OCI-LY7 (cell line): ENCODE results near the gene PRIMPOL. TPM values are rescaled to one million over a fixed set of nuclear protein-coding genes. Genes with fewer than 3 reads are reported as not detected.

Experiments used
- BruUV-seq: library from RNA; stranded (reverse); fragments of 400-500 nt; replicated peaks from 2 replicates; lab custom pipeline; 2021; lab: Mats Ljungman, UMichigan
- CTCF ChIA-PET: fragments of 300-600 bp; sonication (Branson Sonifier 250); formaldehyde crosslinking; loops from one replicate; lab custom pipeline; 2022; ENCODE audit warnings: antibody characterized with exemption; ENCODE audit not compliant: unreplicated experiment; lab: Charles Lee
- POLR2A ChIA-PET: fragments of 300-600 bp; sonication (Branson Sonifier 250); formaldehyde crosslinking; loops from one replicate; lab custom pipeline; 2022; ENCODE audit warnings: antibody characterized with exemption; lab: Charles Lee
- DNase-seq: peaks from one replicate; pipeline ENCODE4 v3.0.0-alpha.2; 2015; ENCODE audit warnings: low spot score
- H2AFZ ChIP-seq: fragments of 200-600 bp; sonication (generic), shearing (Covaris generic); 2 replicates; pipeline ENCODE4 v1.6.1; 2014; ENCODE audit warnings: mild to moderate bottlenecking, antibody characterized with exemption, low read length, moderate library complexity
- H3K27ac ChIP-seq: fragments of 200-600 bp; sonication (generic); 2 replicates; pipeline ENCODE4 v1.5.1; 2014; ENCODE audit warnings: mixed run types, low read depth, mild to moderate bottlenecking, moderate library complexity, low read length, inconsistent platforms; ENCODE audit not compliant: poor library complexity, severe bottlenecking
- H3K36me3 ChIP-seq: fragments of 200-600 bp; sonication (generic); 2 replicates; pipeline ENCODE4 v1.6.1; 2014; ENCODE audit warnings: mild to moderate bottlenecking, antibody characterized with exemption, low read length, moderate library complexity, mixed read lengths; ENCODE audit not compliant: insufficient read depth
- H3K4me1 ChIP-seq: fragments of 200-600 bp; sonication (generic); 2 replicates; pipeline ENCODE4 v1.5.1; 2014; ENCODE audit warnings: mild to moderate bottlenecking, low read length; ENCODE audit not compliant: insufficient read depth, poor library complexity, severe bottlenecking
- H3K4me2 ChIP-seq: fragments of 200-600 bp; sonication (generic); 2 replicates; pipeline ENCODE4 v1.6.1; 2014; ENCODE audit warnings: mild to moderate bottlenecking, low read length
- H3K4me3 ChIP-seq: fragments of 200-600 bp; sonication (generic); 2 replicates; pipeline ENCODE4 v1.5.1; 2014; ENCODE audit warnings: mild to moderate bottlenecking, low read depth, low read length; ENCODE audit not compliant: poor library complexity, severe bottlenecking
- H3K79me2 ChIP-seq: fragments of 200-600 bp; sonication (generic); 2 replicates; pipeline ENCODE4 v1.6.1; 2016; ENCODE audit warnings: low read depth, mild to moderate bottlenecking, low read length, moderate library complexity, mixed read lengths; ENCODE audit not compliant: insufficient read depth
- H3K9me2 ChIP-seq: fragments of 200-600 bp; sonication (generic); 2 replicates; pipeline ENCODE4 v1.6.1; 2016; ENCODE audit warnings: mild to moderate bottlenecking, low read length, mixed read lengths; ENCODE audit not compliant: insufficient read depth
- H3K9me3 ChIP-seq: fragments of 200-600 bp; sonication (generic); 2 replicates; pipeline ENCODE4 v1.6.1; 2014; ENCODE audit warnings: mild to moderate bottlenecking, mixed run types, low read length, mixed read lengths
- H4K20me1 ChIP-seq: fragments of 200-600 bp; sonication (generic); 2 replicates; pipeline ENCODE4 v1.6.1; 2014; ENCODE audit warnings: mild to moderate bottlenecking, antibody characterized with exemption, low read length, moderate library complexity, mixed read lengths; ENCODE audit not compliant: insufficient read depth
- EZH2phosphoT487 ChIP-seq: fragments of 200-600 bp; sonication (generic); IDR thresholded peaks from 2 replicates; pipeline ENCODE4 v1.6.1; 2018; ENCODE audit warnings: low read depth, borderline replicate concordance, mild to moderate bottlenecking, mixed run types, antibody characterized with exemption, low read length, moderate library complexity, mixed read lengths
- intact Hi-C: fragments of 100-400 bp; cut with micrococcal nuclease; formaldehyde crosslinking; loops from one replicate; pipeline ENCODE4 v1.10.0; 2022; ENCODE audit not compliant: unreplicated experiment
- total RNA-seq, 2 experiments: library from RNA; depleted of rRNA in 1 of 2; stranded (reverse); fragments of >200 nt in 1 of 2; shearing (Covaris generic) in 1 of 2; gene quantifications; 2 replicates each; pipeline ENCODE4 v1.2.3, GENCODE V29; 2014 to 2022
- TF ChIP-seq, protein P1 (sequence below): fragments of 200-600 bp; sonication (generic); conservative IDR thresholded peaks from 2 replicates; pipeline ENCODE4 v1.5.1; 2014; ENCODE audit warnings: mild to moderate bottlenecking, antibody characterized with exemption, low read length, moderate library complexity, mixed read lengths

Gene PRIMPOL
- total RNA-seq, 2 experiments from 2014 or later: 8.8 to 23.4 TPM

- no peak overlapping the region for H3K4me3 ChIP-seq
- intact Hi-C loops: no loop called here
- H3K27ac ChIP-seq: no peak overlapping the region
- TF ChIP-seq, protein P1, sequence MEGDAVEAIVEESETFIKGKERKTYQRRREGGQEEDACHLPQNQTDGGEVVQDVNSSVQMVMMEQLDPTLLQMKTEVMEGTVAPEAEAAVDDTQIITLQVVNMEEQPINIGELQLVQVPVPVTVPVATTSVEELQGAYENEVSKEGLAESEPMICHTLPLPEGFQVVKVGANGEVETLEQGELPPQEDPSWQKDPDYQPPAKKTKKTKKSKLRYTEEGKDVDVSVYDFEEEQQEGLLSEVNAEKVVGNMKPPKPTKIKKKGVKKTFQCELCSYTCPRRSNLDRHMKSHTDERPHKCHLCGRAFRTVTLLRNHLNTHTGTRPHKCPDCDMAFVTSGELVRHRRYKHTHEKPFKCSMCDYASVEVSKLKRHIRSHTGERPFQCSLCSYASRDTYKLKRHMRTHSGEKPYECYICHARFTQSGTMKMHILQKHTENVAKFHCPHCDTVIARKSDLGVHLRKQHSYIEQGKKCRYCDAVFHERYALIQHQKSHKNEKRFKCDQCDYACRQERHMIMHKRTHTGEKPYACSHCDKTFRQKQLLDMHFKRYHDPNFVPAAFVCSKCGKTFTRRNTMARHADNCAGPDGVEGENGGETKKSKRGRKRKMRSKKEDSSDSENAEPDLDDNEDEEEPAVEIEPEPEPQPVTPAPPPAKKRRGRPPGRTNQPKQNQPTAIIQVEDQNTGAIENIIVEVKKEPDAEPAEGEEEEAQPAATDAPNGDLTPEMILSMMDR: no peak
- no peak for TF ChIP-seq EZH2phosphoT487
- H3K9me3 ChIP-seq: no peaks in the 10 kb centered on the region
- ChIA-PET POLR2A (interaction anchor here (0.7 to 1.6 kb wide), 7 partner anchors 8 to 447 kb away, joined by 3 to 5 read pairs (median 4); no protein-coding TSS in a partner anchor), CTCF (no interaction called here)
- no TSS peak for BruUV-seq
- no peak for DNase-seq
- no peak overlapping the region for H2AFZ ChIP-seq
- H3K79me2 ChIP-seq: no peaks in the 10 kb centered on the region
- no peaks in the 10 kb centered on the region for H3K4me1 ChIP-seq
- H3K4me2 ChIP-seq: no peak overlapping the region
- no peaks in the 10 kb centered on the region for H4K20me1 ChIP-seq
- peaks cover 90% of the 10 kb centered on the region for H3K36me3 ChIP-seq
- no peaks in the 10 kb centered on the region for H3K9me2 ChIP-seq
Measured at GRCh38 chr4:184695178-184695896, 45.8 kb downstream of the PRIMPOL start.

- TF ChIP-seq, protein P1: no peak
- no peak for TF ChIP-seq EZH2phosphoT487
- Histone ChIP-seq H2AFZ (no peak overlapping the region), H3K27ac (no peak overlapping the region), H3K4me2 (no peak overlapping the region), H3K9me2 (no peaks in the 10 kb centered on the region), H3K79me2 (no peaks in the 10 kb centered on the region), H3K4me3 (no peak overlapping the region), H3K4me1 (no peaks in the 10 kb centered on the region), H4K20me1 (no peaks in the 10 kb centered on the region), H3K36me3 (peaks cover 93% of the 10 kb centered on the region), H3K9me3 (no peaks in the 10 kb centered on the region)
- intact Hi-C loops: no loop called here
- no peak for DNase-seq
- POLR2A ChIA-PET: interaction anchor here (0.7 kb wide), 1 partner anchor 25 kb away, joined by 3 read pairs; no protein-coding TSS in a partner anchor
- BruUV-seq: no TSS peak
- CTCF ChIA-PET: no interaction called here
Measured at GRCh38 chr4:184697956-184698355, 48.4 kb downstream of the PRIMPOL start.

DNA sequence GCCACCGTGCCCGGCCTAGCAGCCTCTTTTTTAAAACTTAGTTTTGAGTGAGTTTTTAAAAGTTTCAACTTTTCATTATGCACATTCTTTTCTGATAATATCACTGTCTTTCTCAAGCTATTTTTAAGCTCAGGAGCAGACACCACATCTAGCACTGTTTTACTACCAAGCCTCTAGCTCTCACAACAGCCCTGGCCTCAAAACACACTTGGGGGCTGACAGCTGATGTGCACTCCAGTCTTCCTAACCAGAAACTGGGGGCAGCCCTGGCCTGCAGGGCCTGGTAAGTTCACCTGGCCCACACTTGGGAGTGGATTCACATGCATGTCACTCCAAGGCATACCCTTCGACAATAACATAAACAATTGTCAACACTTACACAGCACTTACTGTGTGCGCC, 50.4 kb downstream of the PRIMPOL start:
- no peaks in the 10 kb centered on the region for H4K20me1 ChIP-seq
- H3K4me2 ChIP-seq: no peak overlapping the region
- peaks cover 93% of the 10 kb centered on the region for H3K36me3 ChIP-seq
- no peak overlapping the region for H3K4me3 ChIP-seq
- H3K9me2 ChIP-seq: no peaks in the 10 kb centered on the region
- CTCF ChIA-PET: interaction anchor here (0.5 kb wide), 1 partner anchor 284 kb away, joined by 3 read pairs; no protein-coding TSS in a partner anchor
- BruUV-seq: no TSS peak
- DNase-seq: no peak
- intact Hi-C loops: no loop called here
- H2AFZ ChIP-seq: no peak overlapping the region
- H3K79me2 ChIP-seq: no peaks in the 10 kb centered on the region
- no peaks in the 10 kb centered on the region for H3K4me1 ChIP-seq
- TF ChIP-seq, protein P1: no peak
- TF ChIP-seq EZH2phosphoT487: no peak
- H3K27ac ChIP-seq: no peak overlapping the region
- H3K9me3 ChIP-seq: no peaks in the 10 kb centered on the region
- POLR2A ChIA-PET: no interaction called here
